ENCODE measurements around the gene KRTAP20-2.

KRTAP20-2 gene

DNA sequence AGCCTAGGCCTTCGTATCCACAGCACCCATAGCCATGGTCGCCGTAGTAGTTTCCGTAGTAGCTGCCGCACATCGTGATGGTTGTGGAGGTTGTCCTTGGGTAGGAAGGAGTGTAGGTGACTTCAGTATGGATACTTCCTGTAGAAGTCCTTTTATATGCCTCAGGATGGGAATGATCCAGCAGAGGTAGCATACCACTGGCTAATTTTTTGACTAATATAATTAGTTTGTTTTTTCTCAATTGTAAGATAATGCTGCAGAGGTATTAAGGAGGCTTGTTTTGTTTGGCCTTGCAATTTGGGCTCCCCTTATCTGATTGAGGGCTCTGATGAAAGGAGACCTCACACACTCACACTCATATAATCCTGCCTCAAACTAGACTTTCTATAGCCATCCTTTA, 36.2 kb upstream of the KRTAP20-2 start, which contains the start of gene KRTAP6-2:
KRTAP6-2 (minus strand) TSS at position 101 of the 400 bp plus-strand sequence; CDS start at position 73, 28 bp downstream.
- H3F3A ChIP-seq (ENCODE audit: low read depth): no peaks in the 10 kb centered on the region
- H3K4me1 ChIP-seq (ENCODE audit: insufficient read depth, low read length, poor library complexity, severe bottlenecking): no peaks in the 10 kb centered on the region
- H3K27me3 ChIP-seq (ENCODE audit: insufficient read depth, low read length, poor library complexity, severe bottlenecking): no peaks in the 10 kb centered on the region
- H3K9me3 ChIP-seq (ENCODE audit: insufficient read depth, low read depth, low read length): 0 out of 2 replicates have a peak, but pooled peaks cover 3% of the 10 kb centered on the region
- H3K9me2 ChIP-seq (replicated peaks; ENCODE audit: low read depth, low read length): no peaks in the 10 kb centered on the region
- no peaks in the 10 kb centered on the region for H3K36me3 ChIP-seq (ENCODE audit: insufficient read depth, low read length)
- H3K79me2 ChIP-seq (ENCODE audit: insufficient read depth, low read length): no peaks in the 10 kb centered on the region
- no peak for TF ChIP-seq EZH2phosphoT487 (IDR thresholded peaks at IDR 0.05; ENCODE audit: borderline replicate concordance)
- TF ChIP-seq, protein P1, sequence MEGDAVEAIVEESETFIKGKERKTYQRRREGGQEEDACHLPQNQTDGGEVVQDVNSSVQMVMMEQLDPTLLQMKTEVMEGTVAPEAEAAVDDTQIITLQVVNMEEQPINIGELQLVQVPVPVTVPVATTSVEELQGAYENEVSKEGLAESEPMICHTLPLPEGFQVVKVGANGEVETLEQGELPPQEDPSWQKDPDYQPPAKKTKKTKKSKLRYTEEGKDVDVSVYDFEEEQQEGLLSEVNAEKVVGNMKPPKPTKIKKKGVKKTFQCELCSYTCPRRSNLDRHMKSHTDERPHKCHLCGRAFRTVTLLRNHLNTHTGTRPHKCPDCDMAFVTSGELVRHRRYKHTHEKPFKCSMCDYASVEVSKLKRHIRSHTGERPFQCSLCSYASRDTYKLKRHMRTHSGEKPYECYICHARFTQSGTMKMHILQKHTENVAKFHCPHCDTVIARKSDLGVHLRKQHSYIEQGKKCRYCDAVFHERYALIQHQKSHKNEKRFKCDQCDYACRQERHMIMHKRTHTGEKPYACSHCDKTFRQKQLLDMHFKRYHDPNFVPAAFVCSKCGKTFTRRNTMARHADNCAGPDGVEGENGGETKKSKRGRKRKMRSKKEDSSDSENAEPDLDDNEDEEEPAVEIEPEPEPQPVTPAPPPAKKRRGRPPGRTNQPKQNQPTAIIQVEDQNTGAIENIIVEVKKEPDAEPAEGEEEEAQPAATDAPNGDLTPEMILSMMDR (conservative IDR thresholded peaks at IDR 0.05; ENCODE audit: low read length): no peak
- no peaks in the 10 kb centered on the region for H4K20me1 ChIP-seq (ENCODE audit: insufficient read depth, low read length, poor library complexity, severe bottlenecking)
- no peak within 1 kb of the TSS for H3K4me3 ChIP-seq (ENCODE audit: low read length, poor library complexity, severe bottlenecking)
- no peak within 1 kb of the TSS for H2AFZ ChIP-seq (ENCODE audit: low read length)
- H3K9ac ChIP-seq (ENCODE audit: low read depth, low read length, poor library complexity, severe bottlenecking): no peak within 1 kb of the TSS
- H3K4me2 ChIP-seq (ENCODE audit: low read depth, low read length, poor library complexity, severe bottlenecking): no peak within 1 kb of the TSS

DNA sequence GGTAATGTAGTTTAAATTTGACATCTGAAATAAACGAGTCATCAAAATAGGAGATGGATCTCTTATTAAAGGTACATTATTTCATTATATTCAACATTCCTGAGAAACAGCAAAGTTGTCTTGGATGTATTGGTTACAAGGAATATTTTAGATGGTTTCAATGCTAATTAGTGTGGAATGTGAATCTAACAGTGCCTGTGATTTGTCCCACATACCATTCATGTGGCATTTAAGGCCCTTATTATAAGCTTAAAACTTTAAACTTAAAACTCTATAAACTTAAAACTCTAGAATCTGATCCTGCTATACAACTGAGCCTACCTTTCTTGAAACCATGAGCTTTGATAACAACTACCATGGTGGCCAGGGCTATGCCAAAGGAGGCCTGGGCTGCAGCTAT, 34.2 kb upstream of the KRTAP20-2 start, which contains the start of gene KRTAP22-1:
KRTAP22-1 (plus strand) TSS at position 301 of the 400 bp plus-strand sequence.
- no peaks in the 10 kb centered on the region for H3F3A ChIP-seq (ENCODE audit: low read depth)
- no peak for TF ChIP-seq EZH2phosphoT487 (IDR thresholded peaks at IDR 0.05; ENCODE audit: borderline replicate concordance)
- TF ChIP-seq, protein P1 (conservative IDR thresholded peaks at IDR 0.05; ENCODE audit: low read length): no peak
- no peak within 1 kb of the TSS for H2AFZ ChIP-seq (ENCODE audit: low read length)
- no peaks in the 10 kb centered on the region for H3K36me3 ChIP-seq (ENCODE audit: insufficient read depth, low read length)
- no peak within 1 kb of the TSS for H3K9ac ChIP-seq (ENCODE audit: low read depth, low read length, poor library complexity, severe bottlenecking)
- H3K4me3 ChIP-seq (ENCODE audit: low read length, poor library complexity, severe bottlenecking): no peak within 1 kb of the TSS
- no peaks in the 10 kb centered on the region for H3K9me2 ChIP-seq (replicated peaks; ENCODE audit: low read depth, low read length)
- no peaks in the 10 kb centered on the region for H3K79me2 ChIP-seq (ENCODE audit: insufficient read depth, low read length)
- no peaks in the 10 kb centered on the region for H3K27me3 ChIP-seq (ENCODE audit: insufficient read depth, low read length, poor library complexity, severe bottlenecking)
- no peaks in the 10 kb centered on the region for H3K4me1 ChIP-seq (ENCODE audit: insufficient read depth, low read length, poor library complexity, severe bottlenecking)
- 0 out of 2 replicates have a peak, but pooled peaks cover 3% of the 10 kb centered on the region for H3K9me3 ChIP-seq (ENCODE audit: insufficient read depth, low read depth, low read length)
- H3K4me2 ChIP-seq (ENCODE audit: low read depth, low read length, poor library complexity, severe bottlenecking): no peak within 1 kb of the TSS
- H4K20me1 ChIP-seq (ENCODE audit: insufficient read depth, low read length, poor library complexity, severe bottlenecking): no peaks in the 10 kb centered on the region

DNA sequence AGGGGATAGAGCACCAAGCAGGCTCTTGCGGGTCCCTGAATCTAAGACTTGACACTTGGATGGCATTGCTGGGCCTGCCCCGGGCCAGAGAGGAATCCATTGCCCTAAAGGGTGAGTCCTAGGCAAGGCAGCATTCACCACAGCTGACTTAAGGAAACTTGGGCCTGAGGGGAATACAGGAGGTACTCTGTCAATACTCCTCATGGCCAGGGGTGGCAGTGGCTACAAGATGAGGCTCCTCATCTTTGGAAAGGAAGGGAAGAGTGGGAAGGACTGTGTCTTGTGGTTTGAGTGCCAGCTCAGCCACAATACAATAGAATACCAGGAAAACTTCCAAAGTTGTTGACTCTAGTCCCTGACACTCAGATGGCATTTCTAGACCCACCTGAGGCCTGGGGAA, 29.0 kb upstream of the KRTAP20-2 start:
- TF ChIP-seq EZH2phosphoT487 (IDR thresholded peaks at IDR 0.05; ENCODE audit: borderline replicate concordance): no peak
- TF ChIP-seq, protein P1 (conservative IDR thresholded peaks at IDR 0.05; ENCODE audit: low read length): no peak
- H3K4me2 ChIP-seq (ENCODE audit: low read depth, low read length, poor library complexity, severe bottlenecking): no peak overlapping the region
- no peaks in the 10 kb centered on the region for H3K27me3 ChIP-seq (ENCODE audit: insufficient read depth, low read length, poor library complexity, severe bottlenecking)
- no peaks in the 10 kb centered on the region for H3K4me1 ChIP-seq (ENCODE audit: insufficient read depth, low read length, poor library complexity, severe bottlenecking)
- no peaks in the 10 kb centered on the region for H3K9me2 ChIP-seq (replicated peaks; ENCODE audit: low read depth, low read length)
- H4K20me1 ChIP-seq (ENCODE audit: insufficient read depth, low read length, poor library complexity, severe bottlenecking): no peaks in the 10 kb centered on the region
- no peak overlapping the region for H2AFZ ChIP-seq (ENCODE audit: low read length)
- H3K9ac ChIP-seq (ENCODE audit: low read depth, low read length, poor library complexity, severe bottlenecking): no peak overlapping the region
- H3K79me2 ChIP-seq (ENCODE audit: insufficient read depth, low read length): no peaks in the 10 kb centered on the region
- no peaks in the 10 kb centered on the region for H3K36me3 ChIP-seq (ENCODE audit: insufficient read depth, low read length)
- 0 out of 2 replicates have a peak, but pooled peaks cover 3% of the 10 kb centered on the region for H3K9me3 ChIP-seq (ENCODE audit: insufficient read depth, low read depth, low read length)
- H3K4me3 ChIP-seq (ENCODE audit: low read length, poor library complexity, severe bottlenecking): no peak overlapping the region
- no peaks in the 10 kb centered on the region for H3F3A ChIP-seq (ENCODE audit: low read depth)

Measured in Loucy (cell line).